WERI-Rb-1 (cell line): ENCODE measurements around the gene MEIS2.
A peak's percentile ranks its signal among the peaks of the same experiment; 100 is the strongest.

ENCODE experiments used
- DNase-seq: peaks from one replicate; pipeline ENCODE4 v3.0.0-alpha.2; 2020
- H3K27ac ChIP-seq: fragments of 250-450 bp; sonication (Bioruptor Pico); 2 replicates; pipeline ENCODE4 v1.5.1; 2020; ENCODE audit warnings: mild to moderate bottlenecking, moderate library complexity
- H3K27me3 ChIP-seq: fragments of 250-450 bp; sonication (Bioruptor Pico); 2 replicates; pipeline ENCODE4 v1.5.1; 2021; ENCODE audit warnings: mild to moderate bottlenecking, low read depth, moderate library complexity; ENCODE audit not compliant: insufficient read depth, severe bottlenecking
- H3K36me3 ChIP-seq: fragments of 250-450 bp; sonication (Bioruptor Pico); 2 replicates; pipeline ENCODE4 v1.5.1; 2020; ENCODE audit warnings: mild to moderate bottlenecking, moderate library complexity
- H3K4me3 ChIP-seq: 2 replicates; pipeline ENCODE4 v1.5.1; 2011; ENCODE audit warnings: low read depth, mild to moderate bottlenecking, control low read depth, low read length
- H3K9me3 ChIP-seq: fragments of 250-450 bp; sonication (Bioruptor Pico); 2 replicates; pipeline ENCODE4 v1.5.1; 2021; ENCODE audit warnings: mild to moderate bottlenecking, moderate library complexity; ENCODE audit not compliant: severe bottlenecking
- TF ChIP-seq, protein P1 (sequence below): IDR thresholded peaks from 2 replicates; pipeline ENCODE4 v1.5.1; 2011; ENCODE audit warnings: low read depth, mild to moderate bottlenecking, control low read depth, inconsistent platforms, low read length

Gene MEIS2

DNA sequence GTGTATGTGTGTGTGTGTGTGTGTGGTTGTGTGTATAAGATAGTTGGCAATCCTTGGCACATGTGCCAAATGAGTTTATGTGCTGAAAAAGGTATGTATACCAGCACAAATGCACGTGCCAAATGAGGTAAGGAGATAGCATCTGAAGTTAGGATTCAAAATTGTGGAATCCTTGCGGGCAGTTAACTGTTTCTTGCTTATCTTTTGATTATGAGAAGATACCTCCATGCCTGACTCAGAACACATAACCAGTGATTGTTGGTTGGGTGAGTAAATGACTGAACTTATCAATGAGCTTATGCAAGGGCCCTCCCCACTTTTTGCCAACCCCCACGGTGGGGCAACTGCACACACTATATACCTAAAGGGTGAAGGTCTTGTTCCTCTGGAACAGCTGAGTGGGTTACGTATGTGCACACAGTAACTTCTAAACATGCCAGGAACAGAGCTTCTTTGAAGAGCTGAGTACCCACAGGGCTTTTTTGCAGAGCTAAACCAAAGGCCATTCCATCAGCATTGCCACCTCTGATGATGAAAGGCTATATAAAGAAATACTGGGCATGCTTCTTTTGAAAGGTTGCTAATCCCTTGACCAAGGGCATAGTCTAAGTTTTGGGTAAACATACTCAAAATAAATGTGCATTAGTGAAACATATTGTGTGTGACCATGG is 60.1 kb downstream of the MEIS2 start:
- TF ChIP-seq, protein P1, sequence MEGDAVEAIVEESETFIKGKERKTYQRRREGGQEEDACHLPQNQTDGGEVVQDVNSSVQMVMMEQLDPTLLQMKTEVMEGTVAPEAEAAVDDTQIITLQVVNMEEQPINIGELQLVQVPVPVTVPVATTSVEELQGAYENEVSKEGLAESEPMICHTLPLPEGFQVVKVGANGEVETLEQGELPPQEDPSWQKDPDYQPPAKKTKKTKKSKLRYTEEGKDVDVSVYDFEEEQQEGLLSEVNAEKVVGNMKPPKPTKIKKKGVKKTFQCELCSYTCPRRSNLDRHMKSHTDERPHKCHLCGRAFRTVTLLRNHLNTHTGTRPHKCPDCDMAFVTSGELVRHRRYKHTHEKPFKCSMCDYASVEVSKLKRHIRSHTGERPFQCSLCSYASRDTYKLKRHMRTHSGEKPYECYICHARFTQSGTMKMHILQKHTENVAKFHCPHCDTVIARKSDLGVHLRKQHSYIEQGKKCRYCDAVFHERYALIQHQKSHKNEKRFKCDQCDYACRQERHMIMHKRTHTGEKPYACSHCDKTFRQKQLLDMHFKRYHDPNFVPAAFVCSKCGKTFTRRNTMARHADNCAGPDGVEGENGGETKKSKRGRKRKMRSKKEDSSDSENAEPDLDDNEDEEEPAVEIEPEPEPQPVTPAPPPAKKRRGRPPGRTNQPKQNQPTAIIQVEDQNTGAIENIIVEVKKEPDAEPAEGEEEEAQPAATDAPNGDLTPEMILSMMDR = no peak
- H3K27me3 ChIP-seq = no peaks in the 10 kb centered on the region
- H3K9me3 ChIP-seq = no peaks in the 10 kb centered on the region
- H3K4me3 ChIP-seq = no peak overlapping the region
- DNase-seq = no peak
- peak overlapping the region; percentile 36; the same call in 1 of the 2 replicates for H3K27ac ChIP-seq
- peaks cover 76% of the 10 kb centered on the region for H3K36me3 ChIP-seq

DNA sequence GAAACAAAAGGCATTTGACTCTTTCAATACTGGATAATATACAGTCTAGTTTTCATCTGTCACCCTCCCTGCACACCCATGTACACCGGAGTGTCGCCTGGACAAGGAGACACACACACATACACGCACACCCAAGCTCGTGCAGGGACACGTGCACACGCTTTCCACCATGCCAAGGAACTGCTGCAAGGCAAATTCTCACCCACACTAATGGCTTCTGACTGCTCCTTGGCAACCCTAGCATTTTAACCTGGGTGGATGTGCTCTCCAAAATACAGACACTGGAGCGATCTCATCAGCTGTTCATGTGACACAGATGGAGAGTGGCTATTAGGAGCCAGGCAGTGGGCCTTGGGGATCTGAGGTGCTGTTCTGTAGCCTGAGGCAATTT is 61.6 kb downstream of the MEIS2 start:
- peaks cover 73% of the 10 kb centered on the region for H3K36me3 ChIP-seq
- DNase-seq = no peak
- H3K9me3 ChIP-seq = no peaks in the 10 kb centered on the region
- H3K27me3 ChIP-seq = no peaks in the 10 kb centered on the region
- peak overlapping the region; percentile 30 for H3K27ac ChIP-seq
- no peak overlapping the region for H3K4me3 ChIP-seq
- TF ChIP-seq, protein P1 = no peak

DNA sequence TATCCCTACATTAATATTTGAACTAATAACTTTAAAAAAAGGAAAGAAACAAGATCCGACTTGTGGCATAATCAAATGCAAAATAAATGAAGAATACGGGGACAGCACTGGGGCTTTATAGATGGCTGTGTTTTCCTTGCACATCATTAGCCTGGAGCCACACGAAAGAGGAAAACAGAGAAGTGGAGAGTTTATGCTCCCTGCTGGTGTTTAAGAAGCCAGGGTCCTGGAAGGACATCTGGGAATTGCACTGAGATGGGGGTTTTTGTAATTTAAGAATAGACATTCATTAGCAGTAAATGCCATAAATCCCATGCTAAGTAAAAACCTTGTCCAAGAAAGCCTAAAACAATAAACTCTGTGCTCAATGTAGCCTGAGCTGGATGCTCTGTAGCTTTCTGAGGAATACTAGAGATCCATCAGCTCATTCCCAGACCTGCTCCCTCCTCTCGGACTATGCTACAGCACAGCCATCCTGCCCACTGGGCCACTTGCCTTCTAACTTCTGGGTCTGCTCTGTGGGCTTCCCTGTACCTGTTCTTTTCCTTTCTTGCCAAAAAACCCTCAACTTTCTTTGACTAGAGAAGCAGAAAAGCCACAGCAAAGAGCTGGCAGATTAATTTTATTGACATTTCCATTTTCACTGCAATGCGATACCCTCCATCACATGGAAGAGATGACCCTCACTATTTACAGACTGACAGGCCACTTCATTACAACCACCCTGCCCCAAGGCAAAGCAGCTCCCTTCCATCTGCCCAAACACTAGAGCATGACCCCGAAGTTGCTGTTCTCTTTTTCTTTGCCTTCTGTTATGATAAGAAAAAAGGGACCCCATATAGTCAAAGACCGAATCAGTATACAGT is 62.3 kb downstream of the MEIS2 start:
- no peak overlapping the region for H3K4me3 ChIP-seq
- H3K9me3 ChIP-seq = no peaks in the 10 kb centered on the region
- no peak for DNase-seq
- H3K36me3 ChIP-seq = peaks cover 73% of the 10 kb centered on the region
- TF ChIP-seq, protein P1 = no peak
- H3K27ac ChIP-seq = peak overlapping the region; percentile 30
- H3K27me3 ChIP-seq = no peaks in the 10 kb centered on the region

DNA sequence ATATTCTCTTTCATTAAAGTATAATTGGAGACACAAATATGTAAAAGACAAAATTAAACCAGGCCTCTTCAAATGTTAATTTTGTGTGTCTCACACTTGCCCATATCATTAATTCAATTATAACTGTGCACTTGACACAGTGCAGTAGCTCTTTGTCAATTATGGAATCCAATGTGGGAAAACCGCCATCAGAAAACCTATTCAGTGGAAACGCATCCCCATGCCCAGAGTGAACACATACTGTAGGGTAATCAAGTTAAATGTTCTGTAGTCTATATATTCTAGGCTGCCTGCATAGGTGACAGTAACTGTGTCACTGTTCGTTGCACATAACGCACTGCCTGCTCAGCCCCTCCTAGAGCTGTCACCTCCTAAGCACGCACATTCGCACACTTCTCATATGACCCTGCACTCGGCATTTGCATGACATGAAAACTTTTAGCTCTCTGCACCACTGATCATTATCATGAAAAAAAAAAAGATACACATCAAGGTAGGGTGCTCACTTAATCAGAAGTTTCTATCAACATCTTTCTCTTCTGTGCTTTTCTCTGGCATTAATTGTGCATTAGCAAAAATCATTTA is 63.2 kb downstream of the MEIS2 start:
- Histone ChIP-seq H3K27me3 (no peaks in the 10 kb centered on the region), H3K27ac (peak overlapping the region; percentile 30), H3K9me3 (no peaks in the 10 kb centered on the region), H3K36me3 (peaks cover 73% of the 10 kb centered on the region), H3K4me3 (no peak overlapping the region)
- no peak for DNase-seq
- TF ChIP-seq, protein P1 = no peak

DNA sequence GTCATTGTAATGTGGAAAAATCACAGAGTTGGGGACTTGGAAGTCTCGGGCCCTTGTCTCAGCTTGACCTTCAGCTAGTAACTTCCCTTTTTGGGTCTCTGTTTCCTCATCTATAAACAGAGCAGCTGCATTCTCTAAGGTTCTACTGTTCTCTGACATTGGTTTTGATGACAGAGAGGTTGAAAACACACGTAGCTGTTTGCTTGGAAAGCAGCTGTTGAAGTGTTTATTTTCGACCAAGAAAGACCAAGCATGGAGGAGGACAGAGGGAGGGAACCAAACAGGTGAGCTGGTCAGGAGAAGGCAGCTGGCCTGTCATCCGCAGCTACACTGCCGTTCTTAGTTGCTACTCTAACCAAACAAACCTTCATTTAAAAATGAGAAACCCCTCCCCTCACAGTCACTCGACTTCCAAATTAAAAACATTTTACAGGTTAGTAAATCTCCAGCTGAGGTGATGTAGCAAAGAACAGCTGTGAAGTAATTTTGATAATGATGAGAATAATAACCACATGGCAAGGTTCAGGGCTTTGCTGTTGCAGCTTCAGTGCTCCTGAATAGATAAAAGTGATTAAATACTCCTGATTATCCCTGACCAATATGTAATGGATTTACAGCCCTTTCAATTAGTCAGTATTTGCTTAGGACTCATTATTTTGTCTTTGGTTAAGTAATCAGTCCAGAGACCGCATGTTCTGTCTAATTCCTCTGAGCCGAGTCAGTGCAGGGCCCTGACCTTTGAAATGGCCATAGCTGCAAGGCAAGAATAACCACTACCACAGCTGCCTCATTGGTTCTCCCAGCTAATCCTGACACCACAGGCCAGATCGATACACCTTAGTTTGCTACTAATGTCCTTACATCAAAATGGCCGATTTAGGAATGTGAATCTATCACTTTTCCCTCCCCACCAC is 65.3 kb downstream of the MEIS2 start:
- Histone ChIP-seq H3K4me3 (no peak overlapping the region), H3K27me3 (no peaks in the 10 kb centered on the region), H3K27ac (peak overlapping the region; percentile 85), H3K9me3 (no peaks in the 10 kb centered on the region), H3K36me3 (peaks cover 77% of the 10 kb centered on the region)
- DNase-seq = peak; percentile 83
- TF ChIP-seq, protein P1 = no peak
